ENCODE measurements around the gene MALRD1.

MALRD1 gene

GRCh38 chr10:19656420-19657042 lies 607.9 kb downstream of the MALRD1 start:
- Histone ChIP-seq H3K4me3 (ENCODE audit: low read length) (no peak overlapping the region), H3K9ac (ENCODE audit: low read length) (no peak overlapping the region), H3K36me3 (ENCODE audit: control insufficient read depth, insufficient read depth, low read length) (no peaks in the 10 kb centered on the region), H3K4me1 (ENCODE audit: control insufficient read depth, insufficient read depth, low read length) (no peaks in the 10 kb centered on the region), H3K27ac (ENCODE audit: low read depth, low read length) (no peak overlapping the region), H3K27me3 (ENCODE audit: control insufficient read depth, insufficient read depth, low read length) (no peaks in the 10 kb centered on the region)

DNA sequence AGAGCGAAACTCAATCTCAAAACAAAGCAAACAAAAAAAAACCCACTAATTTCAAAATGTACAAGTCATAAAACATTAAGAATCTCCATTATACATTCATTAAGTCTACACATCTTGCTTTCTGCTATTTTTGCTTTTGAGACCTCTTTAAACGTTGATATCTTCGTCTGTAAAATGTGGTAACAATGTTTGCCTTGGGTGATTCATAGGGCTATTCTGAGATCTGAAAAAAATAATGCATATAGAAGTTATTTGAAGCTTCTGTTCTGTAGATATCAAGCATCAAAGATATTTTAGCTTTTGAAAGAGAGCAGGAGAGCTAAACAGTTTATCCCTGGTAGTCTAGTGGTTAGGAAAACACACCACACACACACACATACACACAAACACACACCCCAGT lies 609.5 kb downstream of the MALRD1 start:
- Histone ChIP-seq H3K4me3 (ENCODE audit: low read length) (no peak overlapping the region), H3K36me3 (ENCODE audit: control insufficient read depth, insufficient read depth, low read length) (no peaks in the 10 kb centered on the region), H3K27ac (ENCODE audit: low read depth, low read length) (no peak overlapping the region), H3K27me3 (ENCODE audit: control insufficient read depth, insufficient read depth, low read length) (no peaks in the 10 kb centered on the region), H3K4me1 (ENCODE audit: control insufficient read depth, insufficient read depth, low read length) (no peaks in the 10 kb centered on the region), H3K9ac (ENCODE audit: low read length) (no peak overlapping the region)

- H3K27ac ChIP-seq (ENCODE audit: low read depth, low read length), result no peak overlapping the region
- no peaks in the 10 kb centered on the region for H3K4me1 ChIP-seq (ENCODE audit: control insufficient read depth, insufficient read depth, low read length)
- no peak overlapping the region for H3K9ac ChIP-seq (ENCODE audit: low read length)
- no peaks in the 10 kb centered on the region for H3K27me3 ChIP-seq (ENCODE audit: control insufficient read depth, insufficient read depth, low read length)
- H3K4me3 ChIP-seq (ENCODE audit: low read length), result no peak overlapping the region
- H3K36me3 ChIP-seq (ENCODE audit: control insufficient read depth, insufficient read depth, low read length), result no peaks in the 10 kb centered on the region
Observed at GRCh38 chr10:19658622-19659233, 610.1 kb downstream of the MALRD1 start.

DNA sequence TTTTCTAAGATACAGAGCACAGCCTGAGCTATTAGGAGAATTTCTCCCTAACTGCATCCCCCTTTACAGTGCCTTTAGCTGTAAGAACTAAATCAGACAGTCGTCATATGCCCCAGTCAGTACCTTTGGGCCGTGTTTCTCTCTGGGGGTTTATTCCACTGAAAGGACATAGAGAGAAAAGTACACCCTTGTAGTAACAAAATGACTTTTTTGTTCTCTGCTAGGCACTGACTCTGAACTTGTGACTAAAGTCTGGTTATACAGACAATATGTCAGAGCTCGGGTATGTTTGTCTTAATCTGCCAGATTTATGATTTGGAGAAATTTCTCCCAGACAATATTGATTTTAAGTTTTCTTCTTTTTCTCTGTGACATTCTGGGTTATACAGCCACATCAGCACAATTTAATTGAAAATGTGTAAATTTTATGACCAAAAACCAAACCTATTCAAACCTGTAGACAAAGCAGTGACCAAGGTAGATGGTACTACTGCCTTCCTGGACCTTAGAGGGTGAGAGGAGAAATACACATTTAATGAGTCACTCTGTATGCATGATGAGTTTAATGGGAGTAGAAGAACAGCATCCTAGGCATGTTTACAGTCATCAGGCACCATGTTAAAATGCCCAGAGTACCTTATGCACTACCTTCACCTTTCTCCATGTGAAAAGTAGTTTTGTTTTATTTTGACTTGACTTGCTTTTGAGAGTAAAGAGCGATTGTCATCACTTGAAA lies 611.5 kb downstream of the MALRD1 start:
- H3K9ac ChIP-seq (ENCODE audit: low read length), result no peak overlapping the region
- H3K27me3 ChIP-seq (ENCODE audit: control insufficient read depth, insufficient read depth, low read length), result no peaks in the 10 kb centered on the region
- no peak overlapping the region for H3K4me3 ChIP-seq (ENCODE audit: low read length)
- H3K27ac ChIP-seq (ENCODE audit: low read depth, low read length), result no peak overlapping the region
- no peaks in the 10 kb centered on the region for H3K4me1 ChIP-seq (ENCODE audit: control insufficient read depth, insufficient read depth, low read length)
- no peaks in the 10 kb centered on the region for H3K36me3 ChIP-seq (ENCODE audit: control insufficient read depth, insufficient read depth, low read length)

GRCh38 chr10:19663344-19663743 lies 614.7 kb downstream of the MALRD1 start:
- no peaks in the 10 kb centered on the region for H3K4me1 ChIP-seq (ENCODE audit: control insufficient read depth, insufficient read depth, low read length)
- H3K4me3 ChIP-seq (ENCODE audit: low read length), result no peak overlapping the region
- no peaks in the 10 kb centered on the region for H3K36me3 ChIP-seq (ENCODE audit: control insufficient read depth, insufficient read depth, low read length)
- no peak overlapping the region for H3K27ac ChIP-seq (ENCODE audit: low read depth, low read length)
- no peaks in the 10 kb centered on the region for H3K27me3 ChIP-seq (ENCODE audit: control insufficient read depth, insufficient read depth, low read length)
- no peak overlapping the region for H3K9ac ChIP-seq (ENCODE audit: low read length)

DNA sequence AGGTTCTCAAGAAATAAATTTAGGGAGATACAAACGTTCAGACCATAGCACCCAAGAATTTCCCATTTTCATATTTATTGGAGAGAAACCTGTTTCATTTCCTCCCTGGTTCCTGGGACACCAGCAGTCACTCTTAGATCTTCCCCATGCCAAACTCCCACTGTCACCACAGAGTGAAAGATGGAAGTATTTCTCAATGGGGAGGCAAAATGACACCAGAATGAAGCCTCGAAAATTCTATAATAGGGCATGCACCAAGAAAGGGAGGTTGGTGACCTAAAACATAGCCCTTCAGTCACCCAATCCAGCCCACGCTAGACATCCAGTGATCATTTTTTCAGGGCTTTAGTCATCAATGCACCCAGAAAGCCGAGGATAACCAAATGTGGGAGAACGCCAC lies 619.5 kb downstream of the MALRD1 start:
- H3K27ac ChIP-seq (ENCODE audit: low read depth, low read length), result no peak overlapping the region
- H3K4me3 ChIP-seq (ENCODE audit: low read length), result no peak overlapping the region
- no peaks in the 10 kb centered on the region for H3K27me3 ChIP-seq (ENCODE audit: control insufficient read depth, insufficient read depth, low read length)
- no peaks in the 10 kb centered on the region for H3K36me3 ChIP-seq (ENCODE audit: control insufficient read depth, insufficient read depth, low read length)
- H3K4me1 ChIP-seq (ENCODE audit: control insufficient read depth, insufficient read depth, low read length), result no peaks in the 10 kb centered on the region
- H3K9ac ChIP-seq (ENCODE audit: low read length), result no peak overlapping the region

- Histone ChIP-seq H3K9ac (ENCODE audit: low read length) (no peak overlapping the region), H3K36me3 (ENCODE audit: control insufficient read depth, insufficient read depth, low read length) (no peaks in the 10 kb centered on the region), H3K4me3 (ENCODE audit: low read length) (no peak overlapping the region), H3K27ac (ENCODE audit: low read depth, low read length) (no peak overlapping the region), H3K4me1 (ENCODE audit: control insufficient read depth, insufficient read depth, low read length) (no peaks in the 10 kb centered on the region), H3K27me3 (ENCODE audit: control insufficient read depth, insufficient read depth, low read length) (no peaks in the 10 kb centered on the region)
Observed at GRCh38 chr10:19676063-19676462, 627.5 kb downstream of the MALRD1 start.

DNA sequence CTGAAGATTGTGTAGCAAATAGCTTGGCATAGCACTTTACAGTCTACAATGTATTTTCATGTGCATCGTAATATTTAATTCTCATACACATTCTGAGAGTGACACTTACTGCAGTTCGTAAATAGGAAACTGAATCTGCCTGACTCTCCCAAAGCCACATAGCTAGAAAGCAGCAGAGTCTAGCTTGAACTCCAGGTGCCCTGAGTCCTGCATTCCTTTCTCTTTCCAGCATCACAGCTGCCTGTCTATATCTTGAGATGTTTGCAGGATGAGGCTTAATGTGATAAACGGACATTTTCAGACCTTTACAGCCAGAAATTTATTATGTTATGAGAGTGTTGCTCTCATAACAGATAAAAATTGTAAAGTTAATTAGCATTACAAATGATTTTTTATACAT lies 634.8 kb downstream of the MALRD1 start:
- Histone ChIP-seq H3K27me3 (ENCODE audit: control insufficient read depth, insufficient read depth, low read length) (no peaks in the 10 kb centered on the region), H3K9ac (ENCODE audit: low read length) (no peak overlapping the region), H3K27ac (ENCODE audit: low read depth, low read length) (no peak overlapping the region), H3K4me1 (ENCODE audit: control insufficient read depth, insufficient read depth, low read length) (no peaks in the 10 kb centered on the region), H3K4me3 (ENCODE audit: low read length) (no peak overlapping the region), H3K36me3 (ENCODE audit: control insufficient read depth, insufficient read depth, low read length) (no peaks in the 10 kb centered on the region)

GRCh38 chr10:19683960-19684359 lies 635.4 kb downstream of the MALRD1 start:
- H3K4me1 ChIP-seq (ENCODE audit: control insufficient read depth, insufficient read depth, low read length), result no peaks in the 10 kb centered on the region
- H3K9ac ChIP-seq (ENCODE audit: low read length), result no peak overlapping the region
- no peaks in the 10 kb centered on the region for H3K36me3 ChIP-seq (ENCODE audit: control insufficient read depth, insufficient read depth, low read length)
- no peak overlapping the region for H3K4me3 ChIP-seq (ENCODE audit: low read length)
- no peak overlapping the region for H3K27ac ChIP-seq (ENCODE audit: low read depth, low read length)
- no peaks in the 10 kb centered on the region for H3K27me3 ChIP-seq (ENCODE audit: control insufficient read depth, insufficient read depth, low read length)

GRCh38 chr10:19688344-19688743 lies 639.7 kb downstream of the MALRD1 start:
- no peaks in the 10 kb centered on the region for H3K4me1 ChIP-seq (ENCODE audit: control insufficient read depth, insufficient read depth, low read length)
- H3K4me3 ChIP-seq (ENCODE audit: low read length), result no peak overlapping the region
- no peak overlapping the region for H3K9ac ChIP-seq (ENCODE audit: low read length)
- no peaks in the 10 kb centered on the region for H3K36me3 ChIP-seq (ENCODE audit: control insufficient read depth, insufficient read depth, low read length)
- no peaks in the 10 kb centered on the region for H3K27me3 ChIP-seq (ENCODE audit: control insufficient read depth, insufficient read depth, low read length)
- H3K27ac ChIP-seq (ENCODE audit: low read depth, low read length), result no peak overlapping the region

- Histone ChIP-seq H3K4me1 (ENCODE audit: control insufficient read depth, insufficient read depth, low read length) (no peaks in the 10 kb centered on the region), H3K9ac (ENCODE audit: low read length) (no peak overlapping the region), H3K27ac (ENCODE audit: low read depth, low read length) (no peak overlapping the region), H3K27me3 (ENCODE audit: control insufficient read depth, insufficient read depth, low read length) (no peaks in the 10 kb centered on the region), H3K36me3 (ENCODE audit: control insufficient read depth, insufficient read depth, low read length) (no peaks in the 10 kb centered on the region), H3K4me3 (ENCODE audit: low read length) (no peak overlapping the region)
Observed at GRCh38 chr10:19689231-19689630, 640.6 kb downstream of the MALRD1 start.

DNA sequence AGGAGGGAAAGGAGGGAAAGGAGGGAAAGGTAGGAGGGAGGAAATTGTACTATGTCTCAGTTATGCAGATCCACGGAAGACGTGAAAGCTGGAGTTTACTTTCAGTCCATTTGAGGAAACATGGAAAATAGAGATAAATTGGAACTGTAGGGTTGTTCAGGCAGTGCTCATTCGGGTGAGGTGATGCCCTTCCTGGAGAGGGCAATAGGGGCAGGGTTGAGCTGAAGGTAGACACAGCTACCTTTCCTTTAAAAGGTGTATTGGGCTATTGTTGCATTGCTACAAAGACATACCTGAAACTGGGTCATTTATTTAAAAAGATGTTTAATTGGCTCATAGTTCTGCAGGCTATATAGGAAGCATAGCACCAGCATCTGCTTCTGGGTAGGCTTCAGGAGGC lies 650.7 kb downstream of the MALRD1 start:
- Histone ChIP-seq H3K27ac (ENCODE audit: low read depth, low read length) (no peak overlapping the region), H3K9ac (ENCODE audit: low read length) (no peak overlapping the region), H3K4me3 (ENCODE audit: low read length) (no peak overlapping the region), H3K27me3 (ENCODE audit: control insufficient read depth, insufficient read depth, low read length) (no peaks in the 10 kb centered on the region), H3K36me3 (ENCODE audit: control insufficient read depth, insufficient read depth, low read length) (no peaks in the 10 kb centered on the region), H3K4me1 (ENCODE audit: control insufficient read depth, insufficient read depth, low read length) (no peaks in the 10 kb centered on the region)

All from rectal smooth muscle tissue (tissue), 1 donor.